Measurements from ENCODE around the gene ATG9B.
A peak's percentile ranks its signal among the peaks of the same experiment; 100 is the strongest.

The ATG9B gene

DNA sequence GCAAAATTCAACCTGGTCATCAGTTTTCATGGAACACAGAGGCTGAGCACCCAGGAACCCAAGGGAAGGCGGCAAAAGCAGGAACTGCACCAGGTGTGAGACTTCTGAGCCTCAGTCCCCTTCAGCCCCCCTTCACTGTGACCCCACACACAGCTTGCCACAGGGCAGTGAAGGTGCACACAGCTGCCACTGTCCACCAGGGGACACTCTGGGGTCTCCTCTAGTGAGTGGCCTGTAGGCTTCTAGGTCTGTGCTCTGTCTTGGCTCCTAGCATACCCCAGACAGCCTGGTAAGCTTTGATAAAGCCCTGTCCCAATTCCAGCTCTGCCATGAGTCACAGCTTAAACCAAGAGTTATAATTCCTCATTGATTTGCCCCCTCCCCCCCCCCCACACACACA is 58.3 kb downstream of the ATG9B start:
- peaks cover 43% of the 10 kb centered on the region for H3K27me3 ChIP-seq (replicated peaks)
- no peak overlapping the region for H3K4me3 ChIP-seq (ENCODE audit: low read depth, low read length)
- no peak overlapping the region for H3K27ac ChIP-seq
- DNase-seq, result no peak
- no peaks in the 10 kb centered on the region for H3K36me3 ChIP-seq (replicated peaks)
- TF ChIP-seq, protein P1, sequence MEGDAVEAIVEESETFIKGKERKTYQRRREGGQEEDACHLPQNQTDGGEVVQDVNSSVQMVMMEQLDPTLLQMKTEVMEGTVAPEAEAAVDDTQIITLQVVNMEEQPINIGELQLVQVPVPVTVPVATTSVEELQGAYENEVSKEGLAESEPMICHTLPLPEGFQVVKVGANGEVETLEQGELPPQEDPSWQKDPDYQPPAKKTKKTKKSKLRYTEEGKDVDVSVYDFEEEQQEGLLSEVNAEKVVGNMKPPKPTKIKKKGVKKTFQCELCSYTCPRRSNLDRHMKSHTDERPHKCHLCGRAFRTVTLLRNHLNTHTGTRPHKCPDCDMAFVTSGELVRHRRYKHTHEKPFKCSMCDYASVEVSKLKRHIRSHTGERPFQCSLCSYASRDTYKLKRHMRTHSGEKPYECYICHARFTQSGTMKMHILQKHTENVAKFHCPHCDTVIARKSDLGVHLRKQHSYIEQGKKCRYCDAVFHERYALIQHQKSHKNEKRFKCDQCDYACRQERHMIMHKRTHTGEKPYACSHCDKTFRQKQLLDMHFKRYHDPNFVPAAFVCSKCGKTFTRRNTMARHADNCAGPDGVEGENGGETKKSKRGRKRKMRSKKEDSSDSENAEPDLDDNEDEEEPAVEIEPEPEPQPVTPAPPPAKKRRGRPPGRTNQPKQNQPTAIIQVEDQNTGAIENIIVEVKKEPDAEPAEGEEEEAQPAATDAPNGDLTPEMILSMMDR (IDR thresholded peaks at IDR 0.05; ENCODE audit: low read depth, low read length, missing control alignments), result peak; percentile 48
- in situ Hi-C loops (cut with HindIII; ENCODE audit: low pct_ligation_motif_present, low sequenced_read_pairs), result no loop called here

- in situ Hi-C loops (cut with HindIII; ENCODE audit: low pct_ligation_motif_present, low sequenced_read_pairs), result no loop called here
- TF ChIP-seq, protein P1 (IDR thresholded peaks at IDR 0.05; ENCODE audit: low read depth, low read length, missing control alignments), result no peak
- Histone ChIP-seq H3K27ac (no peak overlapping the region), H3K27me3 (replicated peaks) (peaks cover 40% of the 10 kb centered on the region), H3K4me3 (ENCODE audit: low read depth, low read length) (no peak overlapping the region), H3K36me3 (replicated peaks) (no peaks in the 10 kb centered on the region)
- no peak for DNase-seq
These were observed 58.9 kb downstream of the ATG9B start for GRCh38 chr7:150965273-150965830.
